GM12875 (cell line): ENCODE results near the gene CDC42BPG.

Experiments used
- H3K4me3 ChIP-seq: one replicate; pipeline ENCODE4 v1.5.1; 2011; ENCODE audit warnings: low read depth, low read length, control low read depth
- TF ChIP-seq, protein P1 (sequence below): IDR thresholded peaks from 2 replicates; pipeline ENCODE4 v1.5.1; 2011; ENCODE audit warnings: low read depth, mild to moderate bottlenecking, control low read depth, inconsistent platforms, low read length, moderate library complexity, borderline replicate concordance; ENCODE audit not compliant: insufficient read depth

Gene CDC42BPG

DNA sequence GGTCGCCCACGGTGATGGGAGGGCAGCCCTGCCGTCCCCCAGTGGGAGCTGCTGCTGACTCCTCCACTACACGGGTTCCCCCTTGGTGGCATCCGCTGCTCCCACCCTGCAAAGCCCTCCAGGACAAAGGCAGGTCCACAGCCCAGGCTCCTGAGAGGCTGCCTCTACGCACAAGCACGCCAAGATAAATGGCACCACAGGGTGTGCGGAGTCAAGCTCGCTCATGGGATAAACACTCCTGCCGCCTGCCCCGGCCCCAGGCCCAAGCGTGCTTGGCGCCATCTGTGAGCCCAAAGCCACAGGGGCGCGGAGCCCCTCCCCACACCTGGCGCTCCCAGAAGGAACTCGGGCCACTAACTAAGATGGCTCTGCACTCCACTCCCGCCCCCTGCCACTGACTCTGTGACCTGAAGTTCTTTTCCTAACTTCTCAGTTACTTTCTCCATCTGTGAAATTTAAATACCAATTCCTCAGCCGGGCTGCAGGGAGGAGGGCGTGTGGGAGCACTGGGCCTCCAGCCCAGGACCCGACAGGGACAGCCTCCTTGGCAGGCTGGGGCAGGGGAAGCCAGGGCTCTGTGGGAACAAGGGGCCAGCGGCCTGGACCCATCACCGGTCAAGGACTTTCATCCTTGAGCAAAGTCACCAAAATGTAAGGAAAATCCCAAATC, 19.1 kb upstream of the CDC42BPG start:
- no peak overlapping the region for H3K4me3 ChIP-seq
- TF ChIP-seq, protein P1, sequence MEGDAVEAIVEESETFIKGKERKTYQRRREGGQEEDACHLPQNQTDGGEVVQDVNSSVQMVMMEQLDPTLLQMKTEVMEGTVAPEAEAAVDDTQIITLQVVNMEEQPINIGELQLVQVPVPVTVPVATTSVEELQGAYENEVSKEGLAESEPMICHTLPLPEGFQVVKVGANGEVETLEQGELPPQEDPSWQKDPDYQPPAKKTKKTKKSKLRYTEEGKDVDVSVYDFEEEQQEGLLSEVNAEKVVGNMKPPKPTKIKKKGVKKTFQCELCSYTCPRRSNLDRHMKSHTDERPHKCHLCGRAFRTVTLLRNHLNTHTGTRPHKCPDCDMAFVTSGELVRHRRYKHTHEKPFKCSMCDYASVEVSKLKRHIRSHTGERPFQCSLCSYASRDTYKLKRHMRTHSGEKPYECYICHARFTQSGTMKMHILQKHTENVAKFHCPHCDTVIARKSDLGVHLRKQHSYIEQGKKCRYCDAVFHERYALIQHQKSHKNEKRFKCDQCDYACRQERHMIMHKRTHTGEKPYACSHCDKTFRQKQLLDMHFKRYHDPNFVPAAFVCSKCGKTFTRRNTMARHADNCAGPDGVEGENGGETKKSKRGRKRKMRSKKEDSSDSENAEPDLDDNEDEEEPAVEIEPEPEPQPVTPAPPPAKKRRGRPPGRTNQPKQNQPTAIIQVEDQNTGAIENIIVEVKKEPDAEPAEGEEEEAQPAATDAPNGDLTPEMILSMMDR: no peak

DNA sequence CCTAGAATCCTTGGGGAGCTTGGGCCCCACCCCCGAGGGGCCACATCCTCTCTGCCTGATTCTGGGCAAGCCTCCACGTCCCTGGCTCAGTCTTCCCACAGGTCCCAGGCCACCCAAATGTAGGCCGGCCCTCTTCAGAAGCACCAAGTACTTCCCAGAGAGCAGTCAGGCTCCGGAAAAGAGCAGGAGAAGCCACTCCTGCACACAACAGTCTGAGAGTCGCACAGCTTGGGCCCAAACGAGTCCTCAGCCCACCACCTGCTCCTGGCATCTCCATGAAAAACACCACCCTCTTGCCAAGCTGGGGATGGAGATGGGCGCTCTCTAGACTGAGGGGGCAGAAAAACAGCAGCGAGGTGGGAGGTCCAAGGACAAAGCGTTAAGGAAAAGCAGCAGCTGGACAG, 18.5 kb upstream of the CDC42BPG start:
- no peak overlapping the region for H3K4me3 ChIP-seq
- TF ChIP-seq, protein P1: no peak

DNA sequence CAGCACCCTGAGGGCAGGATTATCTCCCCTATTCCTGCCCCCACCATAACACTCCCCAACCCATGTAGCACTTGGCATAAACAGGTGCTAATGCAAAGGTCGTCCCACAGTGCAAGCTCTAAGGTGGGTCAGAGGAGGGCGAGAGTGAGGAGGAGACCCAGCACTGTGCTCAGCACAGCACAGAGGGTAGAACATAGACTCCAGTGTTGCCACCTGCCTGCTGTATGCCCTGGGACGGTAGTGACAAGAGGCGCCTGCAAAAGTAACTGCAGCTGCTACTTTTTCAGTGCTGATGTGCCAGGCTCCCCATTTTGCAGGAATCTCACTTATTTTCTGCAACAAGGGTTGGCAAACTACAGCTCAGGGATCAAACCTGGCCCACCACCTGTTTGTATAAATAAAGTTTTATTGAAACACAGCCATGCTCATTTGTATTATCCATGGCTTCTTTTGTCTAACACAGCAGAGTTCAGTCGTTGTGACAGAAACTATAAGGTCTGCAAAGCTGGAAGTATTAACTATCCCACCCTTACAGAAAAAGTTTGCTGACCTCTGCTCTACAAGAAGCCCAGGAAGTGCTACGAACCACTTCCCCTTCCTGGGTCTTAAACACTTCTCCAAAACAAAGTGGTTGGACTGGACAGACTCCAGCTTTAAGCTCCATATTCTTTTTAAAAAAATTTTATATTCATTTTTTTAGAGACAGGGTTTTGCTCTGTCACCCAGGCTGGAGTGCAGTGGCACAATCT, 16.9 kb upstream of the CDC42BPG start:
- no peak overlapping the region for H3K4me3 ChIP-seq
- TF ChIP-seq, protein P1: no peak

DNA sequence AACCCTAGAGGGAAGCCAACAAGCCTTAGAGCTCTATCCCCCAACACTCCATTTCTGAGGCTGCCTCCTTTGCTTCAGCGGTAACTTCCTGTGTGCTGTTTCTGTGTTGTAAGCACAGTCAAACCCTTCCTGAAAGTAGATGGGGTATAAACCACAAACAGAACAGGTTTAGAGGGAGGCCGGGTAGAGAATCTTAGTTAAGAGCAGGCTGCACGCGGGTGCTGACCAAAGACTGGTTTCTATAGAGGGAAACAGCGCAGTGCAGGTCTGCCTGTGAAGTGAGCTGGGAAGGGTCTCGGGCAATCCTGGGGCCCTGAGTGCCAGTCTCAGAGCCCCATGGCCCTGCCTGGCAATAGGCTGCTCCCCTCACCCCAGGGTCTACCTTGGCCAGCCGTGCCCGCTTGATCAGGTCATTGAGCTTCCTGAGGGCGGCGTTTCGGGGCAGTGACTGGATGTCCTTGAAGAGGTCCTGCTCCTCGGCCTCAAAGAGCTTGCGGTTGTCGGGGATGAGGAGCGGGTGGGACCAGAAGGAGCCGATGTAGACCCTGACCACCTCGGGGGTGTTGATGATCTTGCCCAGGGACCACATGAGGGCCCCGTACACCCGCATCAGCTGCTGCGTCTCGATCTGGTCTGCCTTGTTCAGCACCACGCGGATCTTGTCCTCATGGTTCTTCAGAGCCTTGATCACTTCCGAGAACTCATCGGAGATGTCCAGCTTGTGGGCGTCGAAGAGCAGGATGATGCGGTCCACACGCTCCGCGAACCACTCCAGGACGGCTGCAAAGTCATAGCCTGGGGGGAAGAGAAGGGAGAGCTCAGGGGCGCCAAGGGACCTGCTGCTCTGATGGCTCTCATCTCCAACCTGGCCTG, 15.3 kb upstream of the CDC42BPG start:
- peak overlapping the region; percentile 19 for H3K4me3 ChIP-seq
- TF ChIP-seq, protein P1: no peak

DNA sequence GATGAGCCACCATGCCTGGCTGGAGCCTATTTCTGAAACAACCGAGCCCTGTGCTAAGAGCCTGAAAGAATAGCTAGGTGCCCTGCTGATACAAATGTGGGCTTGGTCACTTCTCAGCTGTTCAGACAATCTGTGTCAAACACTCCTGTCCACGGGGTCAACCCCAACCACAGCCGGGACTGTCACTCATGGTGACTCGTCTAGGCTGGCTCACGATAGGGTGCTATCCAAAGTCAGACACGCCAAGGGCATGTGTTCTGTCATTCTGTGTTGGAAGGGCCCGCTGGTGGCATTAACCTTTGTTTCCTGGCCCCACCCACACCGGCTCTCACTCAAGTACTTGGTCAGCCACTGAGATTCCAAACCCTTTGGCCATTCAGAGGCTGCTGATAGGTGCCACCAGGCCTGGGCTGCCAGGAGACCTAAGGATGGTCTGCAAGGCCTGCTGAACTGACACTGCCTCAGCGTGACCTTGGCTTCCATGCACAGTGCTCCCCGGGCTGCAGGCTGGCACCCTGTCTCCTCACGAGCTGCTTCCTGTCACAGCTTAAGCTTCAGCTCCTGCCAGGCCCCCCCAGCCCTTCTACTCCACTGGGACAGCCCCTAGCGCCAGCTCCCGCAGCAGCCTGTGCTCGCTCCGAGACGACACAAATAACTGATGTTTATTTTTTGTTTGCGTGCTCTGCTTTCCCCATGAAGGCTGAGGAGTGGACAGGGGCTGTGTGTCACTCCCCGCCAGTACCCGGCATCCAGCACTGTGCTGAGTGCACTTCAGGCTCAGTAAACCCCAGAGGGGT, 14.2 kb upstream of the CDC42BPG start:
- TF ChIP-seq, protein P1: no peak
- H3K4me3 ChIP-seq: peak overlapping the region; percentile 23

DNA sequence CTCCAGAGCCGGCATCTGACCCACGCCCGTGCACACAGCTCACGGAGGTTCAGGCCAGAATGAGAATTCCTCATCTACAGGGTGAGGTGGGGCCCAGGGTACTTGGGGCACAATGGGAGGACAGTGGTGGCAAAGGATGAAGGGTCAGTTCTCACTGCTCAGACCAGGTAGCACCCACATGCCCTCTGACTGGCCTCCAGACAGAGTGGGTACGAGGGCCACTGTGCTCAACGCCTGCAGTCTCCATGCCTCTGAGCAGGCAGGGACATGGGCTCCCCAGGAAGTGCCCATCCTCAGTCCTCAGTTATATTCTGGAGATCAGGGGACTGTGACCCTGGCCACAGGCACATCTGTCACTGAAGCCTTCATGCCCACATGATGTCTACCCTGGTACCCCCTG, 13.0 kb upstream of the CDC42BPG start:
- TF ChIP-seq, protein P1: no peak
- H3K4me3 ChIP-seq: no peak overlapping the region
